ENCODE measurements around the gene OR8G5.
"Not testable (repeated sequence)": the region's sequence is repeated elsewhere in the genome, so short reads cannot be mapped to it uniquely, and the experiment has no call there.

OR8G5 gene

GRCh38 chr11:124256076-124256475, at the start of gene OR8G5:
Gene OR8G5 (plus strand): TSS chr11:124256376. CDS start chr11:124264932, 8,556 bp downstream.
- no peak for DNase-seq

DNA sequence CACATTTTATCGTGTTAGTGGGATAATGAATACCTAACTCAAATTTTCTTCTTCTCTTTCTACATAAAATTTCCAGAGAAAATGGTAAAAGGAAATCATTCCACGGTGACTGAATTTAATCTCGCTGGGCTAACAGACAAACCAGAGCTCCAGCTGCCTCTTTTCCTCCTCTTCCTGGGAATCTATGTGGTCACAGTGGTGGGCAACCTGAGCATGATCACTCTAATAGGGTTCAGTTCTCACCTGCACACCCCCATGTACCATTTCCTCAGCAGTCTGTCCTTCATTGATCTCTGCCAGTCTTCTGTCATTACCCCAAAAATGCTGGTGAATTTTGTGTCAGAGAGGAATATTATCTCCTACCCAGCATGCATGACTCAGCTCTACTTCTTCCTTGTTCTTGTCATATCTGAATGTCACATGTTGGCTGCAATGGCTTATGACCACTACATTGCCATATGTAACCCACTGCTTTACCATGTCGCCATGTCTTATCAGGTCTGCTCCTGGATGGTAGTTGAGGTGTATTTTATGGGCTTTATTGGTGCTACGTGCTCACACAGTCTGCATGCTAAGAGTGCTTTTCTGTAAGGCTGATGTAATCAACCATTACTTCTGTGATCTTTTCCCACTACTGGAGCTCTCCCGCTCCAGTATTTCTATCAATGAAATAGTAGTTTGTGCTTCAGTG, 48.9 kb upstream of the OR8G5 start:
- DNase-seq: no peak

DNA sequence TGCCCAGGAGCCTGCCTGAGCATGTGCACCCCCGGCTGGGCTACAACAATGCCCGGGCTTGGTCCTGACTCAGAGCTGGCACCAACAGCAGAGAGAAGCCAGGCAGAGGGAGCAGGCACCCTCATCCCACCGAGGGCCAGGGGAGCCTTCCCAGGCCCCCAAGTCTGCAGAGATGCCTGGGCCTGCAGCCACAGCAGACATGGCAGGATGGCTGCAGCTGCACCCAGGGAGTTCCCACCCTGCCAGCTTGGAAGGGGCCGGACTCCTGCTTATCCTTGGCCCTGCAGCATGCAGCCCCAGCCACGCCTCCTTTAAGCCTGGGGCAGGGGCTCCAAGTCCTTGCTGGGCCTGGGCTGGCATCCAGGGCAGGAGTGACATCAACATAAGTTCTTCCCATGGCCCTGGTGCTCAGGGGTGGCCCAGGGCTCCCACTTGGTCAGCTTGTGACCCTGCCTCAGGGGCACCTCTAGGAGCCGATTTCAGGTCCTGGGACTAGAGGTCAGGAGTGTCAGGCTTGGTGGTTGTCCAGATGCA, 46.3 kb upstream of the OR8G5 start:
- no peak for DNase-seq

- no peak for DNase-seq
Measured at GRCh38 chr11:124210421-124210820, 45.8 kb upstream of the OR8G5 start.

GRCh38 chr11:124211321-124211720, 44.9 kb upstream of the OR8G5 start:
- no peak for DNase-seq

- no peak for DNase-seq
Measured at GRCh38 chr11:124214027-124214426, 42.1 kb upstream of the OR8G5 start.

DNA sequence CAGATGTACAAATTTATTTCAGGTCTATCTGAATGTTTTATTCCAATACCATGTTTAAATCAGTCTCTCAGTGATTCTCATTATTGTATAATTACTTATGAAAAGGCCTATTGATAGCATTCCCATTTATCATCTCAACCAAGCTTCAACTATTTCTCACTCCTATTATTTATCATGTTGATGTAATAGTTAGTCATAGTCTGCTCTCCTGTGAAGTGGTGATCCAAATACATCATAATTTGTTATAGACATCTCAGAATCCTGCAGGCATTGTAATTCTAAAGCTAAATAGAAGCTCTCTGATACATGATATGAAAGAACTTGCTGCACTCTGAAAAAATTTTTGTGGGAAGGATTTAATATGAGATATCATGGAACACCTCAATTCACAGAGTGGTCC, 37.0 kb upstream of the OR8G5 start:
- no peak for DNase-seq

DNA sequence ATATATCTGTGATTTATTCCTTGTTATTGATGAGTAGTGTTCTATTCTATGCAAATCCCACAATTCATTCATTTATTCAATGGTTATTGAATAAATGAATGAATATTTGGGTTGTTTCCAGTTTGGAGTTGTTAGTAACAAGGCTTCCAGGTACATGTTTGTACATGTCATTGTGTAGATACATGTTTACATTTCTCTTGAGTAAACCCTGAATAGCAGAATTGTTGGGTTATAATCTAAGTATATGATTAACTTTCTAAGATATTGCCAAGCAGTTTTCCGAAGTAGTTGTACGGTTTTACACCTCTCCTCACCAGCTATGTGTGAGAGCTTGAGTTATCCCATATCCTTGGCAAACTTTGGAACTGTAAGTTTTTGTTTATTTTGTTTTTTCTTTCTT, 33.8 kb upstream of the OR8G5 start:
- no peak for DNase-seq

- not testable (repeated sequence) for DNase-seq
Measured at GRCh38 chr11:124224618-124225423, 31.4 kb upstream of the OR8G5 start.

DNA sequence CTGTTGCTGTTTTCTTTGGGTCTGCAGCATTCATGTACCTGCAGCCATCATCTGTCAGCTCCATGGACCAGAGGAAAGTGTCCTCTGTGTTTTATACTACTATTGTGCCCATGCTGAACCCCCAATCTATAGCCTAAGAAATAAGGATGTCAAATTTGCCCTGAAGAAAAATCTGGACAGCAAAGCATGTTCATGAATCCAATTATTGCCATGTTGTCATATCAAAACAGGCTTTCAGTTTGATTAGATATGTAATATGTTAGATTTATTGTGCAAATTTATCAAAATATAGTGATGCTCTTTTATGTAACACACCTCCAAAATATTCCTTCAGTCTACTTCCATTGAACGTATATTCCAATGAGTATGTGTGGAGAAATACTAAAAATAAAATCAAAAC, 30.7 kb upstream of the OR8G5 start:
- no peak for DNase-seq

GRCh38 chr11:124233376-124233775, 22.8 kb upstream of the OR8G5 start:
- no peak for DNase-seq

- DNase-seq: no peak
Measured at GRCh38 chr11:124238512-124238911, 17.7 kb upstream of the OR8G5 start.

- DNase-seq: no peak
Measured at GRCh38 chr11:124240621-124241397, 15.4 kb upstream of the OR8G5 start, which contains the start of gene OR8G1. Gene OR8G1 (plus strand): TSS chr11:124241095. CDS start chr11:124249676, 8,581 bp downstream.

DNA sequence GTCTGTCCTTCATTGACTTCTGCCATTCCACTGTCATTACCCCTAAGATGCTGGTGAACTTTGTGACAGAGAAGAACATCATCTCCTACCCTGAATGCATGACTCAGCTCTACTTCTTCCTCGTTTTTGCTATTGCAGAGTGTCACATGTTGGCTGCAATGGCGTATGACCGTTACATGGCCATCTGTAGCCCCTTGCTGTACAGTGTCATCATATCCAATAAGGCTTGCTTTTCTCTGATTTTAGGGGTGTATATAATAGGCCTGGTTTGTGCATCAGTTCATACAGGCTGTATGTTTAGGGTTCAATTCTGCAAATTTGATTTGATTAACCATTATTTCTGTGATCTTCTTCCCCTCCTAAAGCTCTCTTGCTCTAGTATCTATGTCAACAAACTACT, 6.3 kb upstream of the OR8G5 start:
- DNase-seq: not testable (repeated sequence)

DNA sequence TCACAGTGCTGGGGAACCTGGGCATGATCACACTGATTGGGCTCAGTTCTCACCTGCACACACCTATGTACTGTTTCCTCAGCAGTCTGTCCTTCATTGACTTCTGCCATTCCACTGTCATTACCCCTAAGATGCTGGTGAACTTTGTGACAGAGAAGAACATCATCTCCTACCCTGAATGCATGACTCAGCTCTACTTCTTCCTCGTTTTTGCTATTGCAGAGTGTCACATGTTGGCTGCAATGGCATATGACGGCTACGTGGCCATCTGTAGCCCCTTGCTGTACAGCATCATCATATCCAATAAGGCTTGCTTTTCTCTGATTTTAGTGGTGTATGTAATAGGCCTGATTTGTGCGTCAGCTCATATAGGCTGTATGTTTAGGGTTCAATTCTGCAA, 8.9 kb downstream of the OR8G5 start:
- DNase-seq: not testable (repeated sequence)

- not testable (repeated sequence) for DNase-seq
Measured at GRCh38 chr11:124270886-124271285, 14.7 kb downstream of the OR8G5 start.

GRCh38 chr11:124274000-124274399, 17.8 kb downstream of the OR8G5 start:
- DNase-seq: no peak

GRCh38 chr11:124276081-124276480, 19.9 kb downstream of the OR8G5 start:
- DNase-seq: no peak

DNA sequence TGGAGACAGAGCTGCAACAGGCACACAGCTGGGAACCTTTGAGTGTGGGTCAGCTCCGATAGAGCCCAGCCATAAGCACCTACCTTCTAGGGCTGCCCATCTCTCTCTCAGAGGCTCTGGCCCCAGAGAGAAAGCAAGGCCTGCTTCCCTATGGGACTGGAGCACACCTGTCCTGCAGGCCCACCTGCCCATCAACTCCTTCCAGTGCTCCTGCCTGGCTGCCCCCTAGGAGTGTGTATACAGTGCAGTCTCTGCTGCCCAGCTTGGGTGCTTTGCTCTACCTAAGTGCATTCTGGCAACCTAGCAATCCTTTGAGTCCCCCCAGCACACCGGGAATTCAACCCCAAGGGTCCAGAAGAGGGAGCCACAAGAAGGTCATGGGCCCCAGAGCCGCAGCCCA, 21.0 kb downstream of the OR8G5 start:
- no peak for DNase-seq

DNA sequence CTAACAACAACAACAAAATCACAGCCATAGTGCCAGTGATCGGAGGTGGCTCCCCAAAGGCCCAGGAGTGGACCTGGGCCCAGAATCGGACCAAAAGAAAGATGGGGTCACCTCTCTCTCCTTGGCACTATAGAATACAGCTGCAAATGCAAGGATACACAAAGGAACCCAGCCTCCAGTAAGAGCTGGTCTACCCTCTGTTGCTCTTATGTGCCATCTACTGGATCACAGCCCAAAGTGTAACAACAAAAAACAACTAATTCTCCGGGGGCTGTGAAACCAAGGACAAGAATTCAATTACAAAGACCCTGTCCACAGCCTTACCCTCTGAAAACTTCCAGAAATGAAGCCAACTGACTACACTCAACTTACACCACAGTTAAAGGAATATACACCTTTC, 21.6 kb downstream of the OR8G5 start:
- DNase-seq: no peak

DNA sequence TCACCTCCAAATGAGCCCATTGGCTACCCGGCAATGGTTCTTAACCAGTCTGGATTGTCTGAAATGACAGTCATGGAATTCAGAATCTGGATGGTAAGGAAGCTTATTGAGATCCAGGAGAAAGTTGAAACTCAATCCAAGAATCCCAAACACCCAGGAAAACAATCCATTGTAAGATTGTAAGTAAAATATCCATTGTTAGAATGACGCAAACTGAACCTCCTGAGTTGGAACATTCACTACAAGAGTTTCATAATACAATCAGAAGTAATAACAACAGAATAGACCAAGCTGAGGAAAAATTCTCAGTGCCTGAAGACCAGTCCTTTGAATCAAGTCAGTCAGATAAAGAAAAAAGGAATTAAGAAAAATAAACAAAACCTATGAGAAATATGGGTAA, 22.1 kb downstream of the OR8G5 start:
- no peak for DNase-seq

- DNase-seq: no peak
Measured at GRCh38 chr11:124285610-124286344, 29.6 kb downstream of the OR8G5 start.

- DNase-seq: no peak
Measured at GRCh38 chr11:124294687-124295086, 38.5 kb downstream of the OR8G5 start.

All from NCI-H510A (cell line).